H9 (cell line): ENCODE results near the gene KIF26B. TPM values are rescaled to one million over a fixed set of nuclear protein-coding genes. Genes with fewer than 3 reads are reported as not detected.

ENCODE experiments used
- DNase-seq: peaks from one replicate; pipeline ENCODE4 v3.0.0-alpha.2; 2017
- H2AFZ ChIP-seq: one replicate; pipeline ENCODE4 v1.6.1; 2013; ENCODE audit warnings: mild to moderate bottlenecking, low read length, control low read depth, moderate library complexity
- H2AK5ac ChIP-seq: 2 replicates; pipeline ENCODE4 v1.6.1; 2013; ENCODE audit warnings: low read length, control low read depth, mixed read lengths; ENCODE audit not compliant: insufficient read length
- H2BK120ac ChIP-seq: one replicate; pipeline ENCODE4 v1.6.1; 2013; ENCODE audit warnings: low read depth, mild to moderate bottlenecking, low read length, control low read depth, inconsistent platforms; ENCODE audit not compliant: poor library complexity, severe bottlenecking
- H2BK12ac ChIP-seq: 2 replicates; pipeline ENCODE4 v1.6.1; 2013; ENCODE audit warnings: low read length, control low read depth, mixed read lengths, low read depth; ENCODE audit not compliant: insufficient read length
- H2BK15ac ChIP-seq: 2 replicates; pipeline ENCODE4 v1.6.1; 2013; ENCODE audit warnings: low read depth, low read length, control low read depth
- H2BK20ac ChIP-seq: one replicate; pipeline ENCODE4 v1.6.1; 2013; ENCODE audit warnings: low read depth, mild to moderate bottlenecking, low read length, control low read depth, inconsistent platforms; ENCODE audit not compliant: poor library complexity, severe bottlenecking
- H2BK5ac ChIP-seq: 2 replicates; pipeline ENCODE4 v1.6.1; 2013; ENCODE audit warnings: low read length, control low read depth, mixed read lengths; ENCODE audit not compliant: insufficient read length
- H3K14ac ChIP-seq: 2 replicates; pipeline ENCODE4 v1.6.1; 2013; ENCODE audit warnings: low read length, control low read depth; ENCODE audit not compliant: insufficient read depth
- H3K18ac ChIP-seq: 2 replicates; pipeline ENCODE4 v1.6.1; 2013; ENCODE audit warnings: low read depth, mild to moderate bottlenecking, mixed read lengths, low read length, control low read depth; ENCODE audit not compliant: insufficient read length
- H3K23ac ChIP-seq: 2 replicates; pipeline ENCODE4 v1.6.1; 2013; ENCODE audit warnings: low read length, control low read depth, mixed read lengths, low read depth; ENCODE audit not compliant: insufficient read length
- H3K23me2 ChIP-seq: 2 replicates; pipeline ENCODE4 v1.6.1; 2013; ENCODE audit warnings: low read depth, mild to moderate bottlenecking, mixed read lengths, low read length, control low read depth; ENCODE audit not compliant: insufficient read length, poor library complexity, severe bottlenecking
- H3K27ac ChIP-seq: 2 replicates; pipeline ENCODE4 v1.5.1; 2013; ENCODE audit warnings: low read length, control low read depth, mixed read lengths, low read depth; ENCODE audit not compliant: insufficient read length
- H3K27me3 ChIP-seq: 2 replicates; pipeline ENCODE4 v1.6.1; 2013; ENCODE audit warnings: low read length, control low read depth, inconsistent platforms; ENCODE audit not compliant: insufficient read depth
- H3K4ac ChIP-seq: 2 replicates; pipeline ENCODE4 v1.6.1; 2013; ENCODE audit warnings: low read depth, mild to moderate bottlenecking, control low read depth, inconsistent platforms, low read length, moderate library complexity
- H3K4me1 ChIP-seq: 2 replicates; pipeline ENCODE4 v1.6.1; 2013; ENCODE audit warnings: low read length, control low read depth, inconsistent platforms; ENCODE audit not compliant: insufficient read depth
- H3K4me2 ChIP-seq: 2 replicates; pipeline ENCODE4 v1.6.1; 2013; ENCODE audit warnings: low read length, control low read depth, mixed read lengths; ENCODE audit not compliant: insufficient read length, insufficient read depth
- H3K56ac ChIP-seq: 2 replicates; pipeline ENCODE4 v1.6.1; 2013; ENCODE audit warnings: low read depth, mild to moderate bottlenecking, mixed read lengths, low read length, control low read depth; ENCODE audit not compliant: insufficient read length
- H3K79me1 ChIP-seq: 2 replicates; pipeline ENCODE4 v1.6.1; 2013; ENCODE audit warnings: low read depth, mild to moderate bottlenecking, moderate library complexity, low read length, control low read depth, inconsistent platforms; ENCODE audit not compliant: insufficient read depth, poor library complexity, severe bottlenecking
- H3K79me2 ChIP-seq: 2 replicates; pipeline ENCODE4 v1.6.1; 2013; ENCODE audit warnings: low read length, control low read depth, inconsistent platforms; ENCODE audit not compliant: insufficient read depth
- H3K9ac ChIP-seq: 2 replicates; pipeline ENCODE4 v1.6.1; 2013; ENCODE audit warnings: low read length, control low read depth, mixed read lengths; ENCODE audit not compliant: insufficient read length; ENCODE audit errors: extremely low read depth
- H3K9me3 ChIP-seq: one replicate; pipeline ENCODE4 v1.6.1; 2013; ENCODE audit warnings: low read depth, low read length, inconsistent platforms; ENCODE audit not compliant: control insufficient read depth
- H3T11ph ChIP-seq: one replicate; pipeline ENCODE4 v1.6.1; 2013; ENCODE audit warnings: mild to moderate bottlenecking, low read length, control low read depth, inconsistent platforms
- H4K20me1 ChIP-seq: one replicate; pipeline ENCODE4 v1.6.1; 2013; ENCODE audit not compliant: control insufficient read depth, insufficient read length, insufficient read depth
- H4K5ac ChIP-seq: 2 replicates; pipeline ENCODE4 v1.6.1; 2013; ENCODE audit warnings: low read depth, mild to moderate bottlenecking, mixed read lengths, low read length, control low read depth; ENCODE audit not compliant: insufficient read length
- H4K8ac ChIP-seq: replicated peaks from 2 replicates; pipeline ENCODE4 v1.6.1; 2013; ENCODE audit warnings: low read length, control low read depth, mixed read lengths, low read depth; ENCODE audit not compliant: insufficient read length
- H4K91ac ChIP-seq: 2 replicates; pipeline ENCODE4 v1.6.1; 2013; ENCODE audit warnings: low read depth, mild to moderate bottlenecking, moderate library complexity, mixed read lengths, low read length, control low read depth; ENCODE audit not compliant: insufficient read length
- H3K27ac Mint-ChIP-seq, 3 experiments: 2 replicates in 2 of 3; 3 replicates in 1 of 3; pipeline ENCODE4 v1.8.0; 2020 to 2021; ENCODE audit warnings: mixed read lengths in 3 of 3, mild to moderate bottlenecking in 1 of 3, moderate library complexity in 1 of 3
- H3K27me3 Mint-ChIP-seq: 2 replicates; pipeline ENCODE4 v1.8.0; 2021; ENCODE audit warnings: low read depth, mild to moderate bottlenecking, moderate library complexity, mixed read lengths
- H3K36me3 Mint-ChIP-seq, 3 experiments: 2 replicates in 2 of 3; 3 replicates in 1 of 3; pipeline ENCODE4 v1.8.0; 2020 to 2021; ENCODE audit warnings: low read depth in 3 of 3, mixed read lengths in 3 of 3; ENCODE audit not compliant: insufficient read depth in 1 of 3
- H3K4me1 Mint-ChIP-seq, 2 experiments: 2 replicates each; pipeline ENCODE4 v1.8.0; 2020; ENCODE audit warnings: mixed read lengths in 2 of 2
- H3K4me3 Mint-ChIP-seq, 2 experiments: 2 replicates in 1 of 2; 3 replicates in 1 of 2; pipeline ENCODE4 v1.8.0; 2020 to 2021; ENCODE audit warnings: mild to moderate bottlenecking in 2 of 2, mixed read lengths in 2 of 2, moderate library complexity in 1 of 2
- H3K9me3 Mint-ChIP-seq, 2 experiments: 2 replicates in 1 of 2; 3 replicates in 1 of 2; pipeline ENCODE4 v1.8.0; 2020; ENCODE audit warnings: mild to moderate bottlenecking in 2 of 2, mixed read lengths in 2 of 2, moderate library complexity in 1 of 2
- WGBS: extraction: QIAGEN DNeasy Blood & Tissue Kit; methylation state at CpG from one replicate; pipeline ENCODE4 v1.1.7; 2013; ENCODE audit warnings: missing lambda C conversion rate, low lambda C conversion rate, mixed read lengths; ENCODE audit not compliant: insufficient read length; ENCODE audit errors: extremely low coverage; 5-methylcytosine and 5-hydroxymethylcytosine counted together
- total RNA-seq: library from RNA; stranded (reverse); gene quantifications from 2 replicates; pipeline ENCODE4 v1.2.1, GENCODE V29; 2021
- TF ChIP-seq, protein P1 (sequence below): fragments of 200-600 bp; sonication (generic); conservative IDR thresholded peaks from 3 replicates; pipeline ENCODE4 v1.8.0; 2021; ENCODE audit warnings: antibody characterized with exemption, mild to moderate bottlenecking

KIF26B gene
- total RNA-seq, 1 experiment from 2014 or later = 0.13 TPM

DNA sequence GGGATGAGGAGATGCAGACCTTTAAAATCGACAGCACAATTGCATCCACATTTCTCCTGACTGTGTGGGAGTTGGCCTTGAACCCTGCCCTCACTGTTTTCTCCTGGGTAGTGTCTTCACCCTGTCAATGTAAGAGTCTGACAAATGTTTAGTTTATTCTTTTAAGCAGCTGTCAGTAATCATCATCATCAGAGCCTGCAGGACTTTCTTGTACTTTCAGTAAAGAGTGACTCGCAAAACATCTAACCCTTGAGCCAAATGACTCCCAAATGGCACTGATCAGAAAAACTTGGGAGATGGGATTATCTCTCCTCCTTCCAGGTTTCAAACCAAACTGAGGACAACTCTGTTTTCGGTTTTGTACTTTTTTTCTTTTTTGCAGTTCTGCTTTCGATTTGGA is 460.2 kb downstream of the KIF26B start:
- Histone ChIP-seq H3K4ac (no peak overlapping the region), H3K23me2 (peaks cover 2% of the 10 kb centered on the region), H3K4me1 (no peaks in the 10 kb centered on the region), H2BK15ac (no peak overlapping the region), H4K5ac (no peak overlapping the region), H2BK120ac (no peak overlapping the region), H4K91ac (no peak overlapping the region), H3K14ac (no peak overlapping the region), H4K20me1 (no peaks in the 10 kb centered on the region), H3K23ac (no peak overlapping the region), H2BK12ac (no peak overlapping the region), H3K27me3 (no peaks in the 10 kb centered on the region), H3K79me2 (no peaks in the 10 kb centered on the region), H3T11ph (no peak overlapping the region), H2AK5ac (no peak overlapping the region), H4K8ac (no peak overlapping the region), H3K27ac (no peak overlapping the region), H3K4me2 (no peak overlapping the region), H3K18ac (no peak overlapping the region), H2BK20ac (no peak overlapping the region), H3K56ac (no peak overlapping the region), H2BK5ac (no peak overlapping the region), H2AFZ (no peak overlapping the region), H3K9ac (no peak overlapping the region), H3K9me3 (no peaks in the 10 kb centered on the region), H3K79me1 (no peaks in the 10 kb centered on the region)
- H3K9me3 Mint-ChIP-seq = no peaks in the 10 kb centered on the region
- no peaks in the 10 kb centered on the region for H3K36me3 Mint-ChIP-seq
- no peaks in the 10 kb centered on the region; the same call in 1 of the 2 replicates for H3K27me3 Mint-ChIP-seq
- no peak overlapping the region for H3K27ac Mint-ChIP-seq
- DNase-seq = no peak
- peaks cover 3 to 23% of the 10 kb centered on the region in 2 experiments; a peak in 3 of 4 replicates for H3K4me1 Mint-ChIP-seq
- TF ChIP-seq, protein P1, sequence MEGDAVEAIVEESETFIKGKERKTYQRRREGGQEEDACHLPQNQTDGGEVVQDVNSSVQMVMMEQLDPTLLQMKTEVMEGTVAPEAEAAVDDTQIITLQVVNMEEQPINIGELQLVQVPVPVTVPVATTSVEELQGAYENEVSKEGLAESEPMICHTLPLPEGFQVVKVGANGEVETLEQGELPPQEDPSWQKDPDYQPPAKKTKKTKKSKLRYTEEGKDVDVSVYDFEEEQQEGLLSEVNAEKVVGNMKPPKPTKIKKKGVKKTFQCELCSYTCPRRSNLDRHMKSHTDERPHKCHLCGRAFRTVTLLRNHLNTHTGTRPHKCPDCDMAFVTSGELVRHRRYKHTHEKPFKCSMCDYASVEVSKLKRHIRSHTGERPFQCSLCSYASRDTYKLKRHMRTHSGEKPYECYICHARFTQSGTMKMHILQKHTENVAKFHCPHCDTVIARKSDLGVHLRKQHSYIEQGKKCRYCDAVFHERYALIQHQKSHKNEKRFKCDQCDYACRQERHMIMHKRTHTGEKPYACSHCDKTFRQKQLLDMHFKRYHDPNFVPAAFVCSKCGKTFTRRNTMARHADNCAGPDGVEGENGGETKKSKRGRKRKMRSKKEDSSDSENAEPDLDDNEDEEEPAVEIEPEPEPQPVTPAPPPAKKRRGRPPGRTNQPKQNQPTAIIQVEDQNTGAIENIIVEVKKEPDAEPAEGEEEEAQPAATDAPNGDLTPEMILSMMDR = no peak
- H3K4me3 Mint-ChIP-seq = no peak overlapping the region
- WGBS = no CpG with 5 or more reads among the region's 4 CpGs
